Stomach (tissue), 9 donors: ENCODE measurements around the gene YIPF6. TPM values are rescaled to one million over a fixed set of nuclear protein-coding genes. Genes with fewer than 3 reads are reported as not detected.

Experiments
- DNase-seq, 2 donors: peaks; one replicate each; pipeline versions ENCODE4 v3.0.0 to v3.0.0-alpha.2; 2013 to 2019
- H3K27ac ChIP-seq, 5 donors: fragments of 200-600 bp in 4 of 5; sonication (generic) in 4 of 5; one replicate each; pipeline ENCODE4 v1.5.1; 2013 to 2019; ENCODE audit warnings: mild to moderate bottlenecking in 1 of 5, moderate library complexity in 1 of 5
- H3K27me3 ChIP-seq, 3 donors: fragments of 200-600 bp; sonication (generic); one replicate each; pipeline ENCODE4 v1.5.1; 2017 to 2019; ENCODE audit warnings: mixed run types in 1 of 3
- H3K36me3 ChIP-seq, 4 donors: fragments of 200-600 bp; sonication (generic); 1 replicate in 3 of 4; 2 replicates in 1 of 4; pipeline ENCODE4 v1.5.1; 2016 to 2019
- H3K4me1 ChIP-seq, 4 donors: fragments of 200-600 bp; sonication (generic); one replicate each; pipeline ENCODE4 v1.5.1; 2016 to 2019
- H3K4me3 ChIP-seq, 4 donors: fragments of 200-600 bp; sonication (generic) in 3 of 4; one replicate each; pipeline ENCODE4 v1.5.1; 2016 to 2019; ENCODE audit warnings: mild to moderate bottlenecking in 1 of 4
- H3K9me3 ChIP-seq, 4 donors: fragments of 200-600 bp; sonication (generic); one replicate each; pipeline ENCODE4 v1.5.1; 2016 to 2019
- CTCF ChIP-seq, 7 experiments: fragments of 450-650 bp in 4 of 7; fragments of 200-600 bp in 3 of 7; sonication (generic) in 3 of 7; IDR thresholded peaks; one replicate each; pipeline ENCODE4 v1.5.1; 2016 to 2019; ENCODE audit warnings: antibody characterized with exemption in 7 of 7, control low read depth in 2 of 7, mild to moderate bottlenecking in 1 of 7
- EP300 ChIP-seq: sonication (generic); formaldehyde crosslinking; IDR thresholded peaks from one replicate; pipeline ENCODE4 v1.6.1; 2017; ENCODE audit warnings: antibody characterized with exemption
- POLR2A ChIP-seq, 4 donors: fragments of 450-650 bp; IDR thresholded peaks; one replicate each; pipeline ENCODE4 v1.6.1; 2016; ENCODE audit warnings: antibody characterized with exemption in 4 of 4, control low read depth in 2 of 4, mild to moderate bottlenecking in 1 of 4, moderate library complexity in 1 of 4
- POLR2AphosphoS5 ChIP-seq, 3 donors: sonication (generic); formaldehyde crosslinking; IDR thresholded peaks; one replicate each; pipeline ENCODE4 v1.6.1; 2016; ENCODE audit warnings: antibody characterized with exemption in 3 of 3
- WGBS, 5 donors: extraction: QIAGEN DNeasy Blood & Tissue Kit in 3 of 5; methylation state at CpG; one replicate each; pipeline versions ENCODE4 v1.1.5 to v1.1.7; 2013 to 2018; 5-methylcytosine and 5-hydroxymethylcytosine counted together
- intact Hi-C: fragments of 100-400 bp; cut with DNase I; formaldehyde crosslinking; loops from one replicate; pipeline ENCODE4 v1.15.1; 2023; ENCODE audit warnings: low total_unique reads
- polyA plus RNA-seq, 3 donors: library from polyadenylated mRNA; stranded (reverse); fragments of 200-250 nt; gene quantifications; one replicate each; pipeline ENCODE4 v1.2.3, GENCODE V29; 2013
- total RNA-seq, 5 donors: library from RNA; depleted of rRNA; stranded (reverse); fragments of >200 nt; gene quantifications; one replicate each; pipeline versions ENCODE4 v1.1.0 to v1.2.3, GENCODE V29; 2014 to 2016
- donor health status: healthy with polysubstance abuse.
- donor health status: Bipolar disorder and iron deficiency.
- donor health status: healthy.

The YIPF6 gene
- total and polyA plus RNA-seq, 8 donors, result 1.8 to 47.2 (median 14.2) TPM

GRCh38 chrX:68487254-68487653 lies 11.6 kb upstream of the YIPF6 start:
- Histone ChIP-seq H3K27me3 (no peaks in the 10 kb centered on the region), H3K4me1 (no peaks in the 10 kb centered on the region), H3K36me3 (no peaks in the 10 kb centered on the region), H3K4me3 (no peak overlapping the region), H3K9me3 (no peaks in the 10 kb centered on the region), H3K27ac (no peak overlapping the region)
- TF ChIP-seq CTCF (IDR thresholded peaks at IDR 0.05), result no peak
- no peak for TF ChIP-seq POLR2AphosphoS5 (IDR thresholded peaks at IDR 0.05)
- TF ChIP-seq EP300, result no peak
- no peak for TF ChIP-seq POLR2A (IDR thresholded peaks at IDR 0.05)
- no peak for DNase-seq
- 33 to 78% (median 60%) methylated on average over 4 of the region's 4 CpGs for WGBS, 5 donors
- intact Hi-C loops, result no loop called here

- H3K4me1 ChIP-seq, result no peaks in the 10 kb centered on the region
- H3K9me3 ChIP-seq, result no peaks in the 10 kb centered on the region
- H3K27me3 ChIP-seq, result no peaks in the 10 kb centered on the region
- DNase-seq, result no peak
- WGBS, 5 donors, result 67 to 100% (median 85%) methylated on average over 1 of the region's 1 CpG
- no peak for TF ChIP-seq EP300
- TF ChIP-seq POLR2A (IDR thresholded peaks at IDR 0.05), result no peak
- no peak for TF ChIP-seq POLR2AphosphoS5 (IDR thresholded peaks at IDR 0.05)
- no peak for TF ChIP-seq CTCF (IDR thresholded peaks at IDR 0.05)
- H3K27ac ChIP-seq, result peak overlapping the region in 1 of 5 donors; percentile 4
- H3K36me3 ChIP-seq, result no peaks in the 10 kb centered on the region
- intact Hi-C loops, result no loop called here
- no peak overlapping the region for H3K4me3 ChIP-seq
These were observed 10.9 kb upstream of the YIPF6 start for GRCh38 chrX:68487924-68488323.

- H3K4me1 ChIP-seq, result no peaks in the 10 kb centered on the region
- no peaks in the 10 kb centered on the region for H3K9me3 ChIP-seq
- H3K4me3 ChIP-seq, result no peak overlapping the region
- no peaks in the 10 kb centered on the region for H3K36me3 ChIP-seq
- DNase-seq, result peak; percentile 33 to 72
- TF ChIP-seq POLR2AphosphoS5 (IDR thresholded peaks at IDR 0.05) (peak in 1 of 3 donors; percentile 30), CTCF (IDR thresholded peaks at IDR 0.05) (no peak)
- WGBS, 5 donors, result 19 to 46% (median 32%) methylated on average over 4 of the region's 4 CpGs
- H3K27me3 ChIP-seq, result no peaks in the 10 kb centered on the region
- peak overlapping the region in 4 of 5 donors; percentile 4 to 53 (median 34) for H3K27ac ChIP-seq
- intact Hi-C loops, result no loop called here
These were observed 10.2 kb upstream of the YIPF6 start for GRCh38 chrX:68488657-68489056.

GRCh38 chrX:68490644-68491043 lies 8.2 kb upstream of the YIPF6 start:
- H3K36me3 ChIP-seq, result no peaks in the 10 kb centered on the region
- H3K9me3 ChIP-seq, result no peaks in the 10 kb centered on the region
- DNase-seq, result peak in 1 of 2 donors; percentile 56
- H3K27ac ChIP-seq, result no peak overlapping the region
- H3K27me3 ChIP-seq, result no peaks in the 10 kb centered on the region
- intact Hi-C loops, result no loop called here
- H3K4me3 ChIP-seq, result no peak overlapping the region
- H3K4me1 ChIP-seq, result no peaks in the 10 kb centered on the region
- TF ChIP-seq CTCF (IDR thresholded peaks at IDR 0.05) (peak in 3 of 7 experiments; percentile 12 to 42 (median 30)), POLR2A (IDR thresholded peaks at IDR 0.05) (no peak)
